Measurements from ENCODE around the gene COMMD3. TPM values are rescaled to one million over a fixed set of nuclear protein-coding genes. Genes with fewer than 3 reads are reported as not detected.

COMMD3 gene
- total RNA-seq, 4 donors from 2014 or later = 17.2 to 28.2 (median 23.8) TPM

- WGBS, 2 donors = 4 to 11% methylated on average over 17 to 40 of the region's 40 CpGs
- Histone ChIP-seq H3K4me1 (peaks cover 0 to 31% (median 12%) of the 10 kb centered on the region in 4 donors), H3K4me3 (peak overlapping the region; percentile 72 to 96 (median 84)), H3K27ac (peak overlapping the region; percentile 94 to 97 (median 95)), H3K36me3 (no peaks in the 10 kb centered on the region), H3K27me3 (peaks cover 34 to 84% of the 10 kb centered on the region in 2 donors), H3K9me3 (no peaks in the 10 kb centered on the region)
- no peak for TF ChIP-seq CTCF (IDR thresholded peaks at IDR 0.05)
- no peak for TF ChIP-seq EP300 (IDR thresholded peaks at IDR 0.05)
- TF ChIP-seq POLR2A (IDR thresholded peaks at IDR 0.05) = no peak
- DNase-seq (ENCODE audit: low spot score in 2 of 2) = no peak
Observed at GRCh38 chr10:22341190-22341925, 25.2 kb downstream of the COMMD3 start.

GRCh38 chr10:22341926-22342196 is 25.7 kb downstream of the COMMD3 start:
- TF ChIP-seq POLR2A (IDR thresholded peaks at IDR 0.05) (no peak), CTCF (IDR thresholded peaks at IDR 0.05) (no peak), EP300 (IDR thresholded peaks at IDR 0.05) (no peak)
- H3K36me3 ChIP-seq = no peaks in the 10 kb centered on the region
- no peak overlapping the region for H3K27ac ChIP-seq
- peaks cover 0 to 26% (median 9%) of the 10 kb centered on the region in 4 donors for H3K4me1 ChIP-seq
- 35 to 46% methylated on average over 3 of the region's 3 CpGs for WGBS, 2 donors
- no peak overlapping the region for H3K4me3 ChIP-seq
- no peak for DNase-seq (ENCODE audit: low spot score in 2 of 2)
- no peaks in the 10 kb centered on the region for H3K9me3 ChIP-seq
- H3K27me3 ChIP-seq = peaks cover 32 to 84% of the 10 kb centered on the region in 2 donors

- no peaks in the 10 kb centered on the region for H3K9me3 ChIP-seq
- H3K27ac ChIP-seq = no peak overlapping the region
- no peak for DNase-seq (ENCODE audit: low spot score in 2 of 2)
- H3K4me1 ChIP-seq = peaks cover 0 to 24% (median 9%) of the 10 kb centered on the region in 4 donors
- peaks cover 26 to 84% of the 10 kb centered on the region in 2 donors for H3K27me3 ChIP-seq
- 29 to 49% methylated on average over 3 of the region's 3 CpGs for WGBS, 2 donors
- no peak overlapping the region for H3K4me3 ChIP-seq
- H3K36me3 ChIP-seq = no peaks in the 10 kb centered on the region
- TF ChIP-seq POLR2A (IDR thresholded peaks at IDR 0.05) (no peak), EP300 (IDR thresholded peaks at IDR 0.05) (no peak), CTCF (IDR thresholded peaks at IDR 0.05) (no peak)
Observed at GRCh38 chr10:22342421-22342820, 26.2 kb downstream of the COMMD3 start.

GRCh38 chr10:22343731-22344130 is 27.5 kb downstream of the COMMD3 start:
- no peaks in the 10 kb centered on the region for H3K9me3 ChIP-seq
- H3K36me3 ChIP-seq = no peaks in the 10 kb centered on the region
- WGBS, 2 donors = 20 to 23% methylated on average over 3 of the region's 3 CpGs
- peaks cover 0 to 24% (median 9%) of the 10 kb centered on the region in 4 donors for H3K4me1 ChIP-seq
- TF ChIP-seq CTCF (IDR thresholded peaks at IDR 0.05) (no peak), POLR2A (IDR thresholded peaks at IDR 0.05) (no peak), EP300 (IDR thresholded peaks at IDR 0.05) (no peak)
- DNase-seq (ENCODE audit: low spot score in 2 of 2) = no peak
- peaks cover 17 to 73% of the 10 kb centered on the region in 2 donors for H3K27me3 ChIP-seq
- no peak overlapping the region for H3K4me3 ChIP-seq
- H3K27ac ChIP-seq = no peak overlapping the region

GRCh38 chr10:22344249-22344648 is 28.1 kb downstream of the COMMD3 start:
- no peaks in the 10 kb centered on the region for H3K9me3 ChIP-seq
- H3K4me3 ChIP-seq = no peak overlapping the region
- no peaks in the 10 kb centered on the region for H3K36me3 ChIP-seq
- 45 to 50% methylated on average over 1 of the region's 1 CpG for WGBS, 2 donors
- H3K4me1 ChIP-seq = peaks cover 0 to 24% (median 9%) of the 10 kb centered on the region in 4 donors
- DNase-seq (ENCODE audit: low spot score in 2 of 2) = no peak
- TF ChIP-seq POLR2A (IDR thresholded peaks at IDR 0.05) (no peak), EP300 (IDR thresholded peaks at IDR 0.05) (no peak), CTCF (IDR thresholded peaks at IDR 0.05) (no peak)
- peaks cover 13 to 68% of the 10 kb centered on the region in 2 donors for H3K27me3 ChIP-seq
- H3K27ac ChIP-seq = no peak overlapping the region
